Bone marrow (tissue), 2 donors: ENCODE data around the gene ZSCAN21.
"Not testable (repeated sequence)": the region's sequence is repeated elsewhere in the genome, so short reads cannot be mapped to it uniquely, and the experiment has no call there.

Experiments used
- DNase-seq, 2 donors: peaks; one replicate each; lab custom pipeline; 2025; lab: John Stamatoyannopoulos, UW

ZSCAN21 gene

DNA sequence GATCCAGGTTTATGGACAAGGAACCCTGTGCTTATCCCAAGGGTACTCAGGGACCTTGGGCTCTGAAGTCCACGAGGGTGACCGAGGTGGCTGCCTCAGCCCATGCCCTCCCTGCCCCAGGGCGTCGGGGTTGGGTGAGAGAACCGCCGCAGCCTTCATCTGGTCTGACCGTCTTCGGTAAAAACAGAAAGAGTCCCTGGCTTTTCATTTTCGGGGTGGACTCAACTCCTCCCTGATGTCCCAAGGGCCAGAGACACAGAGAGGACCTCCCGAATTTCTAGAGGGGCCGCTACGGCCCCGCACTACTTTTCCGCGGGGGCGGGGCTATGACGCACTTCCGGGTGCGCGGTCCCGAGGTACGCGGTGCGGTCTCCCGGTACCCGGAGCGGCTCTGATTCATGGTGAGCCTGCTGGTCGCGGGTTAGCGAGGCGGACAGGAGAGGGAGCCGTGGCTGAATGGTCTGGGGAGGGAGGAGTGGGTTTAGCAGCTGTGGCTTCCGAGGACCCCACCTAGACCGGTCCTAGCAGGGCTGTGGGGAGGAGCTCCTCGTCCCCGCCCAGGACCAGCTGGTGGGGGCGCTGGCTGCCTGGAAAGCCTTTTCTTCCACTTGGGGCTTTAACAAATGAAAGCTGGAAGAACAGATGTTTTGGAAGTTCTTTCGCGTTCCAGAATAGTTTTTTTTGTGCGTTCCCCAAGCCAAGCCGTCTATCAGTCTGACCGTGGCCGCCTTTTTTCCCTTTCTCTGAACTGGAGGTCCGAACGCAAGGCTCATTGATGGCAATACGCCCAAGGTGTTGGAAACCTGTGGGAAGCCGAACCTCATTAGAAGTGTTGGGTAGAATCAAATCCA is at the start of gene ZSCAN21:
Gene ZSCAN21, plus strand, starts transcription at position 334 of the 851 bp plus-strand sequence. CDS start 7,233 bp downstream, outside the sequence.
- peak; percentile 54 to 73 for DNase-seq

DNA sequence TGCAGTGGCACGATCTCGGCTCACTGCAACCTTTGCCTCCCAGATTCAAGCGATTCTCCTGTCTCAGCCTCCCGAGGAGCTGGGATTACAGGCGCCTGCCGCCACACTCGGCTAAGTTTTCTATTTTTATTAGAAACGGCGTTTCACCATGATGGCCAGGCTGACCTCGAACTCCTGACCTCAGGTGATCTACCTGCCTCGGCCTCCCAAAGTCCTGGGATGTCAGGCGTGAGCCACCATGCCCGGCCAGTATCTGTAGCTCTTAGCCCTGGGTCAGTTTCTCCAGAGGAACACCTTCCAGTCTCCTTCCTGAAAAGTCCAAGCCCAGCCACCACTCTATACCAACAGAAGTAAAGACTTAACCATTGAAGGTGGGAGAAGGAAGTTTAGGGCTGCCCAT is 49.3 kb upstream of the ZSCAN21 start:
- no peak for DNase-seq

DNA sequence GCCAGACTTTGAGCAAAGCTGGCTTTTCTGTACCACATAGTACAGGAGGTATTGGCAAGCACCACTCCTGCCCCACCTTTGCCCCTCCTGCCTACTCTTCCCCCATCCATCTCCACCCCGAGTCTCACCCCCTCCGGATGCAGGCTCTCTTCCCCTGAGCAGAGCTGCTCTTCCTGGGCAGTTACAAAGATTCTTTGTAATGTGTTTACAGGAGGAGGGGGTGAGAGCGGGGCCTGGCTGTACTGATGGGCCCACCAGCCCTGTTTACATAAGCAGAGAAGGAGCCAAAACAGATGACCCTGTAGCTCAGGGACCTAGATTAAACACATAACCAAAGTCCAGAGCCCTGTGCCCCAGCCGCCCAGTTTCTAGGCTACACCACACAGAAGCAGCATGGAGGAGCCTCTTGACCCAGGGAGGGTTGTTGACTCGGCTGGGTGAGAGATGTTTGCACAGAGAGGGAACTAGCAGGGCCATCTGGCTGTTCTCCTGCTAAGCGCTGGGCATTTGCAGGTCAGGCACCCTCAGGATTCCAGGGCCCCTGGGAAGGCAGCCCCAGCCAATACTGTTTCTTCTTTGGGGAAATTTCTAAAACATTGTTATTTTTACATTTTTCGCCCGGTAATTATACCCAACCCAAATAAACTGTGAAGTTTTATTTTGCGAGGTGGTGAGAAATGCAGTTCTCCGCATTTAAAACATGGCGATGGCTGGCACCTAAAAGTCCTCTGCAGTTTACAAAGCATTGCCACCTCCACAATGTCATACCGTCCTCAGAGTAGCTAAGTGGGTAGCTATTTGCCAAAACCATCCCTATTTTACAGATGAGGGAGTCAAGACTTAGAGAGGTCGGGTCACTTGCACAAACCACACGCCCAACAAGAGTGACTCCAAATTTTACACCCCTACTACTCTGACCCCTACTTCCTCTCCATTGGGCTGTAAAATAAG is 45.6 kb upstream of the ZSCAN21 start:
- DNase-seq: peak in 1 of 2 donors; percentile 27

DNA sequence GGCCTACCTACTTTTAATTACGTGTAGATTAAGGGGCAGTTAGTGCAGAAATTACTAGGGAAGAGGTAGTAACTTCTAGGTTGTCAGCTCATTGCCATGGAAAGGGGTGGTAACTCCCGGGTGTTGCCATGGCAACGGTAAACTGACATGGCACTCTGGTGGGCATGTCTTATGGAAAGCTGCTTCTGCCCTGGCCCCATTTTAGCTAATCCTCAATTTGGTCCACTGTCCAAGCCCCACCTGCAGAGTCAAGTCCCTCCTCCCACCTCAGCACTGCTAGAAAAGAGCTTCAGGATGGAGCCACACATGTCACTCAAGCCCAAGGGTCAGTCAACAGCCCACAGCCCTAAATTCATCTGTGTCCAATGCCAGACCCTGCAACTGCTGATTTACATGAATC is 41.7 kb upstream of the ZSCAN21 start:
- DNase-seq: no peak

DNA sequence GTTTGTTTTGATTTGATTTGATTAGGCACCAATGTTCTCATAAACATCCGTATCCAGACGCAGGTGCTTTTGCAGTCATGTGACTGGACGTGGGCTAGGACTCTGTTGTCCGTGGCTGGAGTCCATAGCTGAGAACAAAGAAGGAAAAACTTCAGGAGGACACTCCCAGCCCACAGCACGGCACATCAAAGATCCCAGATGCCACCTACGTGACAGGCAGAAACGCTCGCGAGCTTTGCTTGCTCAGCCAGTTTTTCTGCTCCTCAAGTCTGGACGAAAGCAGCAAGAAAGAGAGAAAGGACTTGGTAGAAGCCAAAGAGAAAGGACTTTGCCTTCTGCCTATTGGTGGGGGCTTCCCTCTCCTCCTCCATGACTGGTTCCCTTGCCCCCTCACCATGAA is 41.0 kb upstream of the ZSCAN21 start:
- DNase-seq: no peak

DNA sequence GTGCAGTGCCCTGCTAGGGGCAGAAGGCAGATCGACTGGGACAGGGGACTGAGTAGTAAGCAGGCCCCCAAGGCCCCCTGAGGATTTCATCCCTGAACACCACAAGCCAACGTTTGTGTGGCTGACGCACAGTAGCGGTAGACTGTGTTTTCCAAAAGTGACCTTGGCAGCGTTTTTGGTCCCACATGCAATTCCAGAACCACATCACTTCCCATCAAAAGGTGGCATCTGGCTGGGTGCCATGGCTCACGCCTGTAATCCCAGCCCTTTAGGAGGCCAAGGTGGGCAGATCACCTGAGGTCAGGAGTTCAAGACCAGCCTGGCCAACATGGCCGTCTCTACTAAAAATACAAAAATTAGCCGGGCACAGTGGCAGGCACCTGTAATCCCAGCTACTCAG is 39.6 kb upstream of the ZSCAN21 start:
- not testable (repeated sequence) for DNase-seq

DNA sequence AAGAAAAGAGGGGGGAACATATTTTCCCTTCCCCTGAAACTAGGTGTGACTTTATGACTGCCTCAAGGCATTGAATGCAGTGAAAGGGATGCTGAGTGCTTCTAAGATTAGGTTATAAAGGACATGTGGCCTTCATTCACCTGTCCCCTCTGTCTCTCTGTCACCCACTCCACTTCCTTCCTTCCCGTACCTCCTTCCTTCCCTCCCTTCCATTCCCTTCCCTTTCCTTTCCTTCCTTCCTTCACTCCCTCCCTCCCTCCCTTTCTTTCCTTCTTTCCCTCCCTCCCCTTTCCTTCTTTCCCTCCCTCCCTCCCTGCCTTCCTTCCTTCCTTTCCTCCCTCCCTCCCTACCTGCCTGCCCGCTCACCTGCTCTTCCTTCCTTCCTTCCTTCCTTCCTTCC is 38.7 kb upstream of the ZSCAN21 start:
- no peak for DNase-seq

DNA sequence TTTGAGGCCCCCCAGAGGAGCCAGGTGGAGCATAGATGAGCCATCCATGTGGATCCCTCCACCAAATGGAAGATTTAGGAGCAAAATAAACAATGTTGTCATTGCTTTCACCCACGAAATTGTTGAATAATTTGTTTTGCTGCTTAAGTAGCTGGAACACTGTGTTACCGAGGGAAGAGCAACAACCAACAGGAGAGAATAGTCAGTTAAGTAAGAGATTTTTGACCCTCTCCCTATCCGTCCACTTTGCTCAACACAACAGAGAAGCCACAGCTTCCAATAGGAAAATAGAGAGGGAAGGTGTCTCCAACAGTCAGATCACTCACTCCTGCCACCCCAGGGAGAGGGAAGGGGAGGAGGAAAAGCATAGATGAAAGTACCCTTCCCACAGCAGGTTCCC is 38.1 kb upstream of the ZSCAN21 start:
- no peak for DNase-seq

DNA sequence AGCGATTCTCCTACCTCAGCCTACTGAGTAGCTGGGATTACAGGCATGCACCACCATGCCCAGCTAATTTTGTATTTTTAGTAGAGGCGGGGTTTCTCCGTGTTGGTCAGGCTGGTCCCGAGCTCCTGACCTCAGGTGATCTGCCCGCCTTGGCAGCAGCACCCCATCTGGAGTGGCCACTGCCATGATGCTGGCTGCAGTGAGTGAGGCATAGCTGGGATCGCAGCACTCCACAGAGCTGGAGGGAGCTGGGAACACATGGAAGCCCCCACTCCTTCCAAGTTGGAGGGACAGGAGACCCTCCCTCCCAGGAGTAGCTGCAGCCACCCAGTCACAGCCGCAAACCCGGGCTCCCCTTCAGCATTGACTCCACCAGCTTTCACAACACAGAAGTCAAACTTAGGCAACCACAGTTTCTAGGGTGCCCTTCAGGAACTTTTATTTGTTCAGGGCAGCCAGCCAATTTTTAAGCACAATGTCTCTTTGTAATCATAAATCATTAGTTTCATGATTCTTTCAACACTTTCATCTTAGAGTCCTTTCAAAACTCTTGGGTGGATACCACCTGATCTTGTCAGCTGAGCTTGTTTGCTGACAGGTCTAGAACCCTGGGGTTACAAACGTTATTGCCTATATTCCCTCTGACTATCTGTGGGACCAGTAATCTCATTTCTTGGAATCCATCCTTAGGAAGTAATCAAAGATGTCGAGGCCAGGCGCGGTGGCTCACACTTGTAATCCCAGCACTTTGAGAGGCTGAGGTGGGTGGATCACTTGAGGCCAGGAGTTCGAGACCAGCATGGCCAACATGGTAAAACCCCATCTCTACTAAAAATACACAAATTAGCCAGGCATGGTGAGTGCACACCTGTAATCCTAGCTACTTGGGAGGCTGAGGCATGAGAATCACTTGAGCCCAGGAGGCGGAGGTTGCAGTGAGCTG is 36.9 kb upstream of the ZSCAN21 start:
- DNase-seq: not testable (repeated sequence)

DNA sequence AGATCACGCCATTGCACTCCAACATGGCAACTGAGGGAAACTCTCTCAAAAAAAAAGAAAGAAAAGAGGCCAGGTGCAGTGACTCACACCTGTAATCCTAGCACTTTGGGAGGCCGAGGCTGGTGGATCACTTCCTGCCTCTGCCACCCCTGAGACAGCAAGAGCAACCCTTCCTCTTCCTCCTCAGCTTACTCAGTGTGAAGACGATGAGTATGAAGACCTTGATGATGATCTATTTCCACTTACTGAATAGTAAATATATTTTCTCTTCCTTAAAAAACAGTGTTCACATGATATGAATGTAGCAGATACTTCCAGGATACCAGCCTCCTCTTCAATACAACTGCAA is 36.3 kb upstream of the ZSCAN21 start:
- no peak for DNase-seq

DNA sequence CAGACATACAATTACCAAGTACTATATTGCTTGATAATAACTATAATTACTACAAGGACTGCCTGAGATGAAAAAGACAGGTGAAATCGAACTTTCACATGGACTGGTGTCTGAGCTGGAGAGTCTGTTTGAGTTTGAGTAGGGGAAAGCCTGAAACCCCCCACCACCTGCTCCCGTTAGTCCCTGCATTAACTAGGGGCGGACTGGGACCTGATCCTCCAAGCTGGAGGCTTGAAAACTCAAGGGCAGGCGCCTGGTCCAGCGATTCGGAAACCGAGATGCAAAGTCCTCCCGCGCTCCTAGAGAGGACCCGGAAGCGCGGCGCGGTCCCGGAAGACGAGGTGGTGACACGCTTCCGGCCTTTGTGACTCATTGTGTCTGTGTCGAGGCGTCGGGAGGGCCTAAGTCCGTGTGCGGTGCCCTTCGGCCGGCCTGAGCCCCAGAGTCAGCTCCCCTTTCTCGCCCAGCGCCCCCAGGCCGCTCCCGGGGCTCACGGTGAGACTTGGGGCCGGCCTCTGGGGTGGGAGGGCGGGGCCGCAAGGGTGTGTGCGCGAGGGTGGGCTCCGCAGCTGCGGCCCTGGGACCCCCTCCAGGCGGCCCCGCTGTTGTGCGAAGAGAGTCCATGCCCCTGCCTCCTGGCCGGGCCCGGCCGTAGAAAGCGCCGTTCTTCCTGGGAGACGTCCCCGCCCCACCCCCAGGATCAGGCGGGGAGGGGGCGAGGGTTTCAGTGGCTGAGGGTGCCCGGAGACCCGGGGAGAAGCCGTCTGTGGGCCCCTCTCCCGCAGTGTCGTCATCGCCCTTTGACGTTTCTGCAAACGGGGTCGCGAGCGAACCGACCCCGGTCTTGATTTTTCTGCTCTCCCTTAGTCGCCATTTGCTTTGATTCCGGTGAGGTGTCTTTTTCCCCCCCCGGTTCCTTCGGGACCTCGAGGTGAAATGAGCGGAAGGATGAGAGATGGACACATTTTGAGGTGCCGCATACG is 34.1 kb upstream of the ZSCAN21 start, which contains the start of gene ZKSCAN1:
Gene ZKSCAN1, plus strand, starts transcription at position 365 of the 983 bp plus-strand sequence. CDS start 7,911 bp downstream, outside the sequence.
- DNase-seq: peak; percentile 62 to 77

DNA sequence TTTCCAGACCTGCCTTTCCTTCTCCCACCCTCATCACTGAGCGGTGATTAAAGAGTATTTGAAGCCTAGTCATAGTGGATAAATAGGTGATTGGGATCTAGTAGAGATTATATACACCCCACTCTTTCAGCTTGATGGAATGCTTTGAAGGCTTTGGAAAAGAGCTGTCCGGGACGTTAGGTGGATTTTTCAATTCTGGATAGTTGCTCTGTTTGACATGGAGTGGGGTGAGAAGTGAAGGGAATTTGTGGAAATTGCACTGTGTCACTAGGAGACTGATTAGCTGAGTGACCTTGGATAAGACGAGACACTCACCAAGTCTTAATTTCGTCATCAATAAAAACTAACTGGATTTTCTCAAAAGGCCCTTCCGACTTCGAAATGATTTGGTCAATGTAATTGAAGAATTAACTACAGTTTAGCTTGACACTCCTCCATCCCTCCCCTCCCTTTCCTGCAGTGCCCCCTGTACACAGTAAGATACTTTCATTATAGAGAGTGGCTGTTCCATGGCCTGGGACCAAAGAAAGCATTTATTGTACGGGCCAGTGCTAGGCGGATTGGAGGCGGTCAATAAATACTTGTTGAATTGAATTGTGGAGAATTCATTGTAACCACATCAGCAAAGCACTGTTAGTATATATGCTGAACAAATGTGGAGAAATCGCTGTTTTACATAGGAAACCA is 33.2 kb upstream of the ZSCAN21 start:
- no peak for DNase-seq

DNA sequence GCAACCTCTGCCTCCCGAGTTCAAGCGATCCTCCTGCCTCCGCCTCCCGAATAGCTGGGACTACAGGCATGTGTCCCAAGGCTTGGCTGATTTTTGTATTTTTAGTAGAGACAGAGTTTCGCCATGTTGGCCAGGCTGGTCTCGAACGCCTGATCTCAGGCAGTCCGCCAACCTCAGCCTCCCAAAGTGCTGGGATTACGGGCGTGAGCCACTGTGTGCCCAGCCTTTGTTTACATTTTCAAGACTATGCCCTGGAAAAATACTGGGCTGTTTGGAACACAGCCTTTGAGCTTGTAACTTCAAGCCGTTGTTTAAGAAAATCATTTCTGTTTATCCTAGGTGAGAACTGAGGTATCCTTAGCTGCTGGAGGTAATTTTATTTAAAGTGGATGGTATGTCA is 32.3 kb upstream of the ZSCAN21 start:
- no peak for DNase-seq

DNA sequence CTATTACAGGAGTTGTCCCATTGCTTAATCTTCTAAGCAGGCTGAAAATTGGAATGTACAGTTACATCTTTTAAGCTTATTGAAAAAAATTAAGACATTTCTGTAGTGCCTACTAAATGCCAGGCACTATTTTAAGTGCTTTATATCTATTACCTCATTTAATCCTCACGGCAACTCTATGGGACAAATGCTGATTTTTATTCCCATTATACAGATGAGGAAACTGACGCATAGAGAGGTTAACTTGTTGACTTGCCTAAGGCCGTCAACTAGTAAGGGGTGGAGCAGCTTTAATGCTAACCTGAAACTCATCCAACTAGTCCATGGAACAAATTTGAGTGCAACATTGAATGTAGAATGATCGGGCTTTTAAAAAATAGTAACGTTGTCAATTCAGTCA is 31.7 kb upstream of the ZSCAN21 start:
- DNase-seq: no peak

DNA sequence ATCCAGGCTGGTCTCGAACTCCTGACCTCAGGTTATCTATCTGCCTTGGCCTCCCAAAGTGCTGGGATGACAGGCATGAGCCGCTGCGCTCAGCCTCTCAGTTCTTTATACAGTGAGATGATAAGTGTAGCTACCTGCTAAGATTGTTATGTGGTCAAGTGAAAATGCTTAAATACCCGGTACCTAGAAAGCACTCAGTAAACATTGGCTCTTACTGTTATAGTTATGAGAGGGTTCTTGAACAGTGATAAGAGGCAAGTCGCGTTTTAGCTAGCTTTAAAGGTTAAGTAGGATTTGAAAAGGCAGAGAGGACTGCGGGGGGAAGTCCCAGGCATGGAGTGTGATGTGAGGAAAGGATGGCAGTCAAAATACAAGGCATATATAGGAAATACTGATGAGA is 29.7 kb upstream of the ZSCAN21 start:
- DNase-seq: no peak

DNA sequence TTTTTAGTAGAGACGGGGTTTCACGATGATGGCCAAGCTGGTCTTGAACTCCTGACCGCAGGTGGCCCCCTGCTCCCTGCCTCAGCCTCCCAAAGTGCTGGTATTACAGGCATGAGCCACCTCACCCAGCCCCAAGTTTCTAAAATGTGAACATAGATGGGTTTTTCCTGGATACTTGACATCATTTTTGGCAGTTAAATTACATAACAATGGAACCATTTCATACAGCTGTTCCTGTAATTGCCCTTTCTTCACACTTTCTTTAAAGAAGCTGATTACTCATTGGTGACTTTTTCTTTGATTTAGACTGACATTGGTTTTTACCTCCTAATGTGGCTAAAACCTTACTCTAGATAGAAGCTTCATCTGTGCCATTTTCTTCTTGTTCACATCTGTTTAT is 28.3 kb upstream of the ZSCAN21 start:
- no peak for DNase-seq

DNA sequence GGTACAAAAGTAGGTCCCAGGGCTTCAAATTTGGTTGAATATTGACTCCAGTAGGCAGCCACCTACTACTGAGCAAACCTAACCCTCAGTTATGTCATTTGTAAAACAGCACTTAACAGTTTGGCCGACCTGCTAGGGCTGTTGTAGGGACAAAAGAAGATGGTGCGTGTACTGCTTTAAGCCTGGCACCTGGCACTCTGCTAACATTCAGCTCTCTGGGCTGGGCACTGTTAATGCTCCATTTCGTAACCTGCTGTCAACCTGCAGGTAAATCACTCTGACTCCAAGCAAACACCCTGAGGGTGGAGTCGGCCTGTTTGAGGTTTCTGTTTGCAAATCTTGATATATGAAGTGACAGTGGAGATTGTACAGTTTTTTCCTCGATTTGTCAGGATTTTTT is 27.0 kb upstream of the ZSCAN21 start:
- no peak for DNase-seq

DNA sequence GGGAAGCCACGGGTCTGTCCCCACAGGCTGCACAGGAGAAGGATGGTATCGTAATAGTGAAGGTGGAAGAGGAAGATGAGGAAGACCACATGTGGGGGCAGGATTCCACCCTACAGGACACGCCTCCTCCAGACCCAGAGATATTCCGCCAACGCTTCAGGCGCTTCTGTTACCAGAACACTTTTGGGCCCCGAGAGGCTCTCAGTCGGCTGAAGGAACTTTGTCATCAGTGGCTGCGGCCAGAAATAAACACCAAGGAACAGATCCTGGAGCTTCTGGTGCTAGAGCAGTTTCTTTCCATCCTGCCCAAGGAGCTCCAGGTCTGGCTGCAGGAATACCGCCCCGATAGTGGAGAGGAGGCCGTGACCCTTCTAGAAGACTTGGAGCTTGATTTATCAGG is 26.0 kb upstream of the ZSCAN21 start:
- no peak for DNase-seq

DNA sequence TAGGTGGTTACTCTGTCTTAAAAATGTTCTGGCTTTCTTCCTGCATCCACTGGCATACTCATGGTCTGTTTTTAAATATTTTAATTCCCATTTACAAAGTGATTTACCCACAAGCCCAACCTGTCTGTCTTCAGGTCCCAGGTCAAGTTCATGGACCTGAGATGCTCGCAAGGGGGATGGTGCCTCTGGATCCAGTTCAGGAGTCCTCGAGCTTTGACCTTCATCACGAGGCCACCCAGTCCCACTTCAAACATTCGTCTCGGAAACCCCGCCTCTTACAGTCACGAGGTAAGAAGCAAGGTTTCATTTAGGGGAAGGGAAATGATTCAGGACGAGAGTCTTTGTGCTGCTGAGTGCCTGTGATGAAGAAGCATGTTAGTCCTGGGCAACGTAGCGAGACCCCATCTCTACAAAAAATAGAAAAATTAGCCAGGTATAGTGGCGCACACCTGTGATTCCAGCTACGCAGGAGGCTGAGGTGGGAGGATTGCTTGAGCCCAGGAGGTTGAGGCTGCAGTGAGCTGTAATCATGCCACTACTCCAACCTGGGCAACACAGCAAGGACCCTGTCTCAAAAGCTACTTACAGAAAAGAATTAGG is 25.5 kb upstream of the ZSCAN21 start:
- DNase-seq: no peak
